PFSK-1 (cell line): ENCODE results near the gene MAGEB10.

Experiments used
- FOXP2 ChIP-seq: optimal IDR thresholded peaks from 2 replicates; pipeline ENCODE3; 2011; ENCODE audit warnings: borderline replicate concordance, control low read depth, inconsistent platforms; ENCODE audit not compliant: insufficient read depth; ENCODE audit errors: extremely low read length, extremely low read depth
- POLR2AphosphoS5 ChIP-seq: IDR thresholded peaks from 2 replicates; pipeline ENCODE4 v1.6.1; 2012; ENCODE audit warnings: low read depth, mild to moderate bottlenecking, control low read depth, low read length, moderate library complexity
- REST ChIP-seq, 2 experiments: IDR thresholded peaks; 2 replicates each; pipeline versions ENCODE4 v1.6.1 to v1.8.0; 2011 to 2012; ENCODE audit warnings: low read depth in 2 of 2, low read length in 2 of 2, control low read depth in 1 of 2, inconsistent platforms in 1 of 2, mild to moderate bottlenecking in 1 of 2, moderate library complexity in 1 of 2; ENCODE audit not compliant: insufficient read depth in 1 of 2
- SIN3A ChIP-seq: IDR thresholded peaks from 2 replicates; pipeline ENCODE4 v1.6.1; 2012; ENCODE audit warnings: mild to moderate bottlenecking, low read length, moderate library complexity, borderline replicate concordance; ENCODE audit not compliant: insufficient read depth

GRCh38 chrX:27838185-27838584 lies 30.4 kb downstream of the MAGEB10 start:
- no peak for TF ChIP-seq SIN3A
- TF ChIP-seq FOXP2 = no peak
- TF ChIP-seq REST (IDR thresholded peaks at IDR 0.05; ENCODE audit: insufficient read depth in 1 of 2, low read depth in 2 of 2, low read length in 2 of 2) = no peak
- TF ChIP-seq POLR2AphosphoS5 = no peak
